SK-N-MC (cell line): Measurements from ENCODE around the gene OPRL1.
A peak's percentile ranks its signal among the peaks of the same experiment; 100 is the strongest.

ENCODE experiments used
- DNase-seq: peaks from one replicate; pipeline ENCODE4 v3.0.0-alpha.2; 2011; ENCODE audit warnings: low read depth, low spot score
- H3K27ac ChIP-seq: fragments of 200-600 bp; sonication (generic); 2 replicates; pipeline ENCODE4 v1.5.1; 2016; ENCODE audit warnings: mixed run types
- H3K36me3 ChIP-seq: fragments of 200-600 bp; sonication (generic); 2 replicates; pipeline ENCODE4 v1.6.1; 2017; ENCODE audit warnings: antibody characterized with exemption, low read length, mixed read lengths; ENCODE audit not compliant: insufficient read depth
- H3K4me3 ChIP-seq: fragments of 200-600 bp; sonication (generic); 2 replicates; pipeline ENCODE4 v1.5.1; 2016
- H3K9ac ChIP-seq: fragments of 200-600 bp; sonication (generic); 2 replicates; pipeline ENCODE4 v1.8.0; 2017; ENCODE audit warnings: mixed run types, mixed read lengths; ENCODE audit not compliant: insufficient read length
- H3K9me3 ChIP-seq: fragments of 200-600 bp; sonication (generic); 2 replicates; pipeline ENCODE4 v1.6.1; 2017; ENCODE audit warnings: low read depth, mild to moderate bottlenecking, antibody characterized with exemption, low read length, moderate library complexity, mixed read lengths
- EZH2 ChIP-seq: fragments of 200-600 bp; sonication (generic); IDR thresholded peaks from one replicate; pipeline ENCODE4 v1.6.1; 2017; ENCODE audit warnings: antibody characterized with exemption
- FOXP2 ChIP-seq: optimal IDR thresholded peaks from 2 replicates; pipeline ENCODE3; 2011; ENCODE audit warnings: mild to moderate bottlenecking, moderate library complexity; ENCODE audit not compliant: insufficient read depth; ENCODE audit errors: extremely low read length, control extremely low read depth
- POLR2AphosphoS5 ChIP-seq: IDR thresholded peaks from 2 replicates; pipeline ENCODE4 v1.6.1; 2012; ENCODE audit warnings: mild to moderate bottlenecking, low read depth, low read length, borderline replicate concordance

Gene OPRL1

DNA sequence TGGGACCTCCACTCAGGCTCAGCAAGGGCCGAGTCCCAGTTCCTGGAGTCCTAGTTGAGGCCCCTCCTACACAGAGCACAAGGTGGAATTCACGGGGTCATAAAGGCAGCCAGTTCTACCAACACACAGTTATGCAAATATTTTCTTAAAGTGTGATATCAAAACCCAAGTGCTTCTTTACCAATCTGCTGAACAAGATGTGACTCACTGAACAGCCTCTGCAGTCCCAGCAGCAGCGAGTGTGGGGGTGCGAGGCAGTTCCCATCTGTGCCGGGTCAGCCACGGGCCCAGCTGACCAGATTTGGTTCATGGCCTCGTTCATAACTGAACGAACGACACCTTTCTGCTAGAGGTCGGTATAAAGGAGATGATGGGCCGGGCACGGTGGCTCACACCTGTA lies 21.3 kb upstream of the OPRL1 start:
- no peaks in the 10 kb centered on the region for H3K9me3 ChIP-seq
- no peak for DNase-seq
- no peak overlapping the region for H3K4me3 ChIP-seq
- H3K27ac ChIP-seq, result no peak overlapping the region
- H3K9ac ChIP-seq, result no peak overlapping the region
- TF ChIP-seq FOXP2, result no peak
- no peak for TF ChIP-seq EZH2
- TF ChIP-seq POLR2AphosphoS5, result no peak
- no peaks in the 10 kb centered on the region for H3K36me3 ChIP-seq

DNA sequence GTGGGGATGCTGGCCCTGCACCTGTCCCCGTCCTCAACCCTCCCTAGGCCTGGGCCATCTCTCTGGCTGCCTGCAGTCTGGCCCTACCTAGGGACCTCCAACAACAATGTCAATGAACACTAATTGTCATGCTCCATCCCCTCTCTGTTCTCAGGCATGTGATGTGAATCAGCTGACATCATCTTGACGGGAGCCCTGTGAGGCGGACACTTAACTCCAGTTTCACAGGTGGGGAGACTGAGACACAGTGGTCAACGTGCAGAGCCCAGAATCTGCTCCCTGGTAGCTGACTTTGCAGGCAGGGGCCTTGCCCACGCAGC lies 17.6 kb upstream of the OPRL1 start:
- H3K4me3 ChIP-seq, result peak overlapping the region; percentile 87; the same call in 1 of the 2 replicates
- no peaks in the 10 kb centered on the region for H3K9me3 ChIP-seq
- no peak for DNase-seq
- TF ChIP-seq FOXP2 (no peak), EZH2 (no peak), POLR2AphosphoS5 (no peak)
- H3K27ac ChIP-seq, result peak overlapping the region; percentile 26; the same call in 1 of the 2 replicates
- no peaks in the 10 kb centered on the region for H3K36me3 ChIP-seq
- peak overlapping the region; percentile 78 for H3K9ac ChIP-seq

DNA sequence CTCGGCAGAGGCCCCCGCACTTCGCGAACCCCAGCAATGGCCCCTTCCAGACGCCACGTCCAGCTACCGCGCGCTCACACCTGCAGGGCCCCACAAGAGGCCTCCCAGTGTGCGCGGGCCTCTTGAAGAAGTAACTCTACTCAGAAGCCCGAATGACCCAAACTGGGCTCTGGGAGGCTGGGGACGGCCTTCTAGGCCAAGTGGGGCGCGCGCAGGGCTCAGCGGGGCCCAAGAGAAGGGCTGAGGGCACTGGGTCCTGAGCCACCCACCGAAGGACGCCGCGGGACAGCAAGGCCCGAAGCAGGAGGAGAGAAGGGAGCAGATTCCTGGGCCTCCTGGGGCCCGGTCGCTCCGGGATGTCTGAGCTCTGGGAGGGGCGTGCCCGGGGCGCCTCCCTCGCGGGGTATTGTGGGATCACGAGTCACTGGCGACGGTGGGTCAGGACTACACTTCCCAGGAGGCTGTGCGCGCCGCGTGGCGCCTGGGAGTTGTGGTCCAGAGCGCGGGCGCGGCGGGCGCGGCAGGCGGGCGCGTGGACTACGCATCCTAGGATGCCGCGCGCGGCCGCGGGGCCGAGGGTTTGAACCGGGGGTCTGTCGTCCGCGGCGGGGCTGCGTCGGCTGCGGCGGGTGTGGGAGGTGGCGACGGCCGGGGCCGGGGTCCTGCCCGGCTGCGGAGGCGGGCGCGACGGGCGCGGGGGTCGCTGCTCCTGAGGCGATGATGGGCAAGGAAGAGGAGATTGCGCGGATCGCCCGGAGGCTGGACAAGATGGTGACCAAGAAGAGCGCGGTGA lies 17.1 kb upstream of the OPRL1 start, which contains the start of gene TCEA2:
Gene TCEA2, plus strand, starts transcription at position 603 of the 793 bp plus-strand sequence. Its CDS starts 115 bp downstream, at position 718.
- Histone ChIP-seq H3K9me3 (no peaks in the 10 kb centered on the region), H3K9ac (peak within 1 kb of the TSS; percentile 78), H3K4me3 (peak within 1 kb of the TSS; percentile 87), H3K27ac (peak within 1 kb of the TSS; percentile 26; the same call in 1 of the 2 replicates), H3K36me3 (no peaks in the 10 kb centered on the region)
- TF ChIP-seq POLR2AphosphoS5 (peak; percentile 75), FOXP2 (no peak)
- peak; percentile 57 for DNase-seq

DNA sequence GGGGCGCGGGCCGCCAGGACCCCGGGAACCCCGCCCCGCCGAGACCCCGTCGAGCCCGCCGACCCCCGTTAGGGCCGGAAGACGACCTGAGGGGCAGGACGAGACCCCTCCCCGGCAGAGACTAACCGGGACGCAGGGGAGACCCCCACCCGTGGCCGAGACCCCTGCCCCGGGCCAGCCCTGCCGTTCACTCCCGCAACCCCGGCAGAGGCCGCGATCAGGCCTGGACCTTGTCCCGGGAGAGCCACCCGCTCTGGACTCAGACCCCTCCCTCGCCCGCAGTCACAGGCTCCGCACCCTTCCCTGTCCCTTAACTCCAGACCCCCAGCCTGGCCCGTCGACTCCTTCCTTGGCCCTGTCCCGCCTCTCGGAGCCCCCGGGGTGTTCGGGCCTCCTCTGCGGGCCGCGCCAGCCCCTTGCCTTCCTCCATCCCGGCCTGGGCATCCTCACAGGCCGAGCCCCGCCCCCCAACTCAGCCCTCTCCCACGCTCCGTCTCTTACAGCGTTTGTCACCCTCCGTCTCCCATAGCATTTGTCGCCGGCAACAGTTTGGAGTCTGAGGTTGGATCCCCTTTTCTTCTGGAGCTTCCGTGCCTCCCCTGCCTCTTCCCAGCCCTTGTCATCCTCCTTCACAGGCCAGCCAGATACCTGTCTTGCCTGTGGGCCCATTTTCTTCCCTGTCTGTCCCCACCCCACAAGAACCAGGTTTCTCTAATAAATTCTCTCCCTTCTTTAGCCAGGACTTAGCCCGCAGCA lies 16.3 kb upstream of the OPRL1 start:
- peak overlapping the region; percentile 87 for H3K4me3 ChIP-seq
- H3K9me3 ChIP-seq, result no peaks in the 10 kb centered on the region
- no peak overlapping the region for H3K27ac ChIP-seq
- H3K9ac ChIP-seq, result peak overlapping the region; percentile 76
- DNase-seq, result no peak
- no peak for TF ChIP-seq EZH2
- TF ChIP-seq FOXP2, result no peak
- no peak for TF ChIP-seq POLR2AphosphoS5
- H3K36me3 ChIP-seq, result no peaks in the 10 kb centered on the region

DNA sequence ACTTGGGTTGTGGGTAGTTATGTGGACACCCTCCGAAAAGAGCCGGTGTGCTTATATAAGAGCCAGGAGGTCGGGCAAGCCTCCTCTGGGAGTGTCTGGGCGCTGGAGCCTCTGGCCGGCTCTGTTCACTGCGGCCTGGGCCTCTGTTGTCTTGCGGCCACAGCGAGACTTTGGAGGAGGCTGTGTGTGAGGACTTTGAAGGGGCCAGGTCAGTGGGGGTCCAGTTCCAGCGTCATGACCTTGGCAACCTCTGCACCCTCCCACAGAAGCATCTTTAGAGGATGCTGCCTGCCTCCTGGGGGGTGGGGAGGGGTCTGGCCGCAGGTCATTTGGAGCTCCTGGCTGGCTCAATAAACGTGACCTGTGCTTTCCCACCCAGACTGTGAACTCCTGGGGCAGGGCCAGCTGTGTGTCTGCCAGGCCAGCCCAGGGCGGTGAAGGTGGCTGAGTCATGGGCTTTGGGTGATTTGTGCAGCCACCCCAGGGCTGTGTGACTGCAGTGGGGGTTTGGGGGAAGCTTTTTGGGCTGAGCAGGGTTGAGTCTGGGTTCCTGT lies 15.7 kb upstream of the OPRL1 start:
- Histone ChIP-seq H3K27ac (no peak overlapping the region), H3K9ac (no peak overlapping the region), H3K4me3 (peak overlapping the region; percentile 87), H3K36me3 (no peaks in the 10 kb centered on the region), H3K9me3 (no peaks in the 10 kb centered on the region)
- TF ChIP-seq EZH2, result no peak
- no peak for DNase-seq

DNA sequence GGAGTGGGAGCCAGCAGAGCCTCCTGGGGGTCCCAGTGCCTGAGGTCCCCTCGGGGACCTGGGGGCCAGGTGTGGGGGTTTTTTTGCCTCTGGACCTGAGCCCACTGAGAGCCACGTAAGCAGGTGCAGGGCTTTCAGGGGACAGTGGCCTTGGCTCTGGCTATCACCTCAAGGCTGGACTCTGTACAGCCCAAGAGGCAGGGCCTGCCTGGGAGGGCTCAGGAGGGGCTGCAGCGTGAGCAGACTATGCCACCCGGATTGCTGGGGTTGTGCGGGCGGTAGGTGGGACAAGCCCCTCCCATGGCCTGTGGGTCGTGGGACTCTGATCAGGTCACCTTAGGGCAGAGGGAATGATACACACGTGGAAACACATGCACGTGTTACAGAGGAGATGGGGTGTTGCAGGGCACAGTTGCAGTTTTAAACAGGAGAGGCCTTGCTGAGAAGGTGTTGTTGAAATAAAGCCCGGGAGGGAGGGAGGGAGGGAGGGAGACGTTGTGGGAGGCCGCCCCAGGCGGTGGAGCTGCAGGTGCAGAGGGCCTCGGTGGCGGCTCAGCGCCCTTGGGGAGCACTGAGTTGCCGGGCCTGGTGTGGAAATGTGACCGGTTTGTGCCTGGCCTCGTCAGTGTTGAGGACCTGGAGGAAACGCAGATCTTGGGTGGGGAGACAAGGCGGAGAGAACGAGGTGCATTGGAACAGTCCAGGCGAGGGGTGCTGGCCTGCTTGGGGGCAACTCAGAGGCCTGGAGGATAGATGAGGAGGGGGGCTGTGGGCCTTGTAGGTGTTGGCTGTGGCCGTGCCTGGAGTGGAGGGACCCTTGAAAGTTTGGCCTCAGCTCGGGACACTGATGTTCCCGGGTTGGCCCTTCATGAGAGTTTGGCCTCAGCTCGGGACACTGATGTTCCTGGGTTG lies 14.6 kb upstream of the OPRL1 start:
- Histone ChIP-seq H3K4me3 (no peak overlapping the region), H3K9me3 (no peaks in the 10 kb centered on the region), H3K27ac (no peak overlapping the region), H3K9ac (no peak overlapping the region), H3K36me3 (no peaks in the 10 kb centered on the region)
- no peak for DNase-seq
- TF ChIP-seq POLR2AphosphoS5, result no peak
- no peak for TF ChIP-seq EZH2
- no peak for TF ChIP-seq FOXP2

DNA sequence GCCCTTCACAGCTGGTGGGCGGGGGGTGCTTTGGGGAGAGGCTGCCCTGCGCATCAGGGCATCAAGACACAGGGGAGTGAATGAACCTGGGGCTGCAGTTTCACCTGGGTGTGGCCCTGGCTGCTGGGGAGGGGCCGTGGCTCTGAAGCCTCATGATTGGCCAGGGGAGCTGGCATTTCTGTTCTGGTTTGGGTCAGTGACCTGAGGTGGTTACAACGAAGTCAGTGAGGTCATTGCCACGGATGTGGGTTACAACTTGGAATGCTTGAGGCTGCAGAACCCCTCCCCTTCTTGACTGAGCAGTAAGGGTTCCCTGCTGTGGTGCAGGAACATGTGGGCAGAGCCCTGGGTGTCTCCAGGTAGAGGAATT lies 13.9 kb upstream of the OPRL1 start:
- TF ChIP-seq POLR2AphosphoS5 (no peak), FOXP2 (no peak), EZH2 (no peak)
- Histone ChIP-seq H3K9ac (no peak overlapping the region), H3K36me3 (no peaks in the 10 kb centered on the region), H3K27ac (no peak overlapping the region), H3K9me3 (no peaks in the 10 kb centered on the region), H3K4me3 (no peak overlapping the region)
- DNase-seq, result no peak

DNA sequence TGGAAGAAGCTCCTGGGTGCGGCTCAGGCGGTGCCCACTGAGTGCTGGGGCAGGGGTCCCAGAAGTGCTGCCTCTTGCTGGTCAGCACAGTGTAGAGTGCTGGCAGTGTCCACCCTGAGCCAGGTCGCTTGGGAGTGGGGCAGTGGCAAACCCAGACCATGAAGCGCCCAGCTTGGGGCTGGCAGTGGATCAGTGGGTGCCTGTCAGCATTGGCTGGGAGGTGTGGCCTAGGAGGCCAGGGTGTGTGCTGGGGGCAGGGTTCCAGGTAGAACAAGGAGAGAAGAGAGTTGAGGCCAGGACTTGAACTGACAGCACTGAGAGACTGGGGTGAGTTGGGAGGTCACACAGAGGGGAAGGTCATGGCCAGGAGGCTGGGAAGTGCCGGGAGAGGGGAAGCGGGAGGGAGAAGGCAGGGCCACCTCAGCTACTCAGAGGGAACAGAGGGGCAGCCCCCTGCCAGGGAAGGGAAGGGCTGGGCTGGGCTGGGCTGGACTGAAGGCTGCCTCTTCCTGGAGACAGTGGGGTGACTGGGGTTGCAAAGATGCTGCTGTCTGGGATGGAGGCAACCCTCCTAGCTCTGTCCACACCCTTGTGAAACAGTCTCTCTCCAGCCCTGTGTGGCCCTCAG lies 12.8 kb upstream of the OPRL1 start:
- TF ChIP-seq FOXP2, result no peak
- no peak for TF ChIP-seq EZH2
- TF ChIP-seq POLR2AphosphoS5, result no peak
- Histone ChIP-seq H3K4me3 (no peak overlapping the region), H3K9me3 (no peaks in the 10 kb centered on the region), H3K36me3 (no peaks in the 10 kb centered on the region), H3K27ac (no peak overlapping the region), H3K9ac (no peak overlapping the region)
- no peak for DNase-seq
